Sigmoid colon (tissue), 4 donors: ENCODE measurements around the gene PDGFD.

Experiments
- EP300 ChIP-seq, 4 donors: sonication (generic); formaldehyde crosslinking; IDR thresholded peaks; one replicate each; pipeline ENCODE4 v1.6.1; 2017; ENCODE audit warnings: antibody characterized with exemption in 4 of 4
- POLR2A ChIP-seq, 2 donors: fragments of 450-650 bp; IDR thresholded peaks; one replicate each; pipeline ENCODE4 v1.6.1; 2016; ENCODE audit warnings: antibody characterized with exemption in 2 of 2, mild to moderate bottlenecking in 2 of 2, moderate library complexity in 2 of 2
- POLR2AphosphoS5 ChIP-seq, 4 donors: sonication (generic); formaldehyde crosslinking; IDR thresholded peaks; one replicate each; pipeline ENCODE4 v1.6.1; 2017; ENCODE audit warnings: antibody characterized with exemption in 4 of 4
- TF ChIP-seq, protein P1 (sequence below), 4 experiments: fragments of 450-650 bp in 3 of 4; fragments of 200-600 bp in 1 of 4; IDR thresholded peaks; one replicate each; pipeline ENCODE4 v1.5.1; 2016 to 2019; ENCODE audit warnings: antibody characterized with exemption in 4 of 4, mild to moderate bottlenecking in 3 of 4, moderate library complexity in 2 of 4

DNA sequence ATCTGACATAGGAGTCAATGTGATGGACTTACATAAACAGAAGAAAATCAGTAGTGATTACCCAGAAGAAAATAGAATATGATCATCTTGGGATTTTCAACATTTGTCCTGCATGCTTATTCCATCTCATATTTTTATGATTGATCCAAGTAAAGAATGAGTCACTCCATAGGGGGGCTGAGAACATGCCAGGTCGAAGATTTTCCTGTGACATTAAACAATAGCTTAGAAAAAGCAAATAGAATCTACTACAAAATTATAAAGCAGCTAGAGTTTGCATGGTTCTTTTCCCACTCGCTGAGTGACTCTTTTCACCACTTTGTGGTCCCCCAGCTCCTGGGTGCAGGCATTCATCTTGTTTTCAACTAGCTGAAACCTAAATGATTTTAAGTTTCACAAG lies 71.2 kb downstream of the PDGFD start:
- TF ChIP-seq, protein P1, sequence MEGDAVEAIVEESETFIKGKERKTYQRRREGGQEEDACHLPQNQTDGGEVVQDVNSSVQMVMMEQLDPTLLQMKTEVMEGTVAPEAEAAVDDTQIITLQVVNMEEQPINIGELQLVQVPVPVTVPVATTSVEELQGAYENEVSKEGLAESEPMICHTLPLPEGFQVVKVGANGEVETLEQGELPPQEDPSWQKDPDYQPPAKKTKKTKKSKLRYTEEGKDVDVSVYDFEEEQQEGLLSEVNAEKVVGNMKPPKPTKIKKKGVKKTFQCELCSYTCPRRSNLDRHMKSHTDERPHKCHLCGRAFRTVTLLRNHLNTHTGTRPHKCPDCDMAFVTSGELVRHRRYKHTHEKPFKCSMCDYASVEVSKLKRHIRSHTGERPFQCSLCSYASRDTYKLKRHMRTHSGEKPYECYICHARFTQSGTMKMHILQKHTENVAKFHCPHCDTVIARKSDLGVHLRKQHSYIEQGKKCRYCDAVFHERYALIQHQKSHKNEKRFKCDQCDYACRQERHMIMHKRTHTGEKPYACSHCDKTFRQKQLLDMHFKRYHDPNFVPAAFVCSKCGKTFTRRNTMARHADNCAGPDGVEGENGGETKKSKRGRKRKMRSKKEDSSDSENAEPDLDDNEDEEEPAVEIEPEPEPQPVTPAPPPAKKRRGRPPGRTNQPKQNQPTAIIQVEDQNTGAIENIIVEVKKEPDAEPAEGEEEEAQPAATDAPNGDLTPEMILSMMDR (IDR thresholded peaks at IDR 0.05), result no peak
- TF ChIP-seq POLR2AphosphoS5 (IDR thresholded peaks at IDR 0.05) (no peak), POLR2A (IDR thresholded peaks at IDR 0.05) (no peak), EP300 (IDR thresholded peaks at IDR 0.05) (no peak)
